Gastroesophageal sphincter (tissue), 3 donors: ENCODE results near the gene SP5.

ENCODE experiments used
- POLR2AphosphoS5 ChIP-seq: sonication (generic); formaldehyde crosslinking; IDR thresholded peaks from one replicate; pipeline ENCODE4 v1.6.1; 2017; ENCODE audit warnings: antibody characterized with exemption
- TF ChIP-seq, protein P1 (sequence below), 4 experiments: fragments of 200-600 bp in 2 of 4; fragments of 450-650 bp in 2 of 4; sonication (generic) in 1 of 4; IDR thresholded peaks; one replicate each; pipeline ENCODE4 v1.5.1; 2017 to 2019; ENCODE audit warnings: antibody characterized with exemption in 4 of 4, mild to moderate bottlenecking in 2 of 4, moderate library complexity in 2 of 4

DNA sequence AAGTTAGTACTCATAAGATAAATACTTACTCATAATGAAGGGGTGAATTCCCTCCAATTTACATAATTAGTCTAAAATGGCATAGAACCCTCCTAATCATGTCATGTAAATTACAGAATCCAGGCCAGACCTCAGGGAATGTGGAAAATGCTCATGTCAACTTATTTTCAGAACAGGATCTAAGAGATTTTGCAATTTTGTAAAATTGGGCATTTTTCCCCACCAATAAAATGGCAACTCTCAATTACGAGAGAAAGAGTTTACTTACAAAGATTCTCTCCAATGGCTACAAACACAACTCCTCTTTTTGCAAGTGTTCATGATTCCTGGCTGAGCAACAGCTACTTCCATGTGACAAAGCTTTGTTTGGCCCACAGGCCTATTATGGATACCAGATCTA, 33.8 kb upstream of the SP5 start:
- TF ChIP-seq, protein P1, sequence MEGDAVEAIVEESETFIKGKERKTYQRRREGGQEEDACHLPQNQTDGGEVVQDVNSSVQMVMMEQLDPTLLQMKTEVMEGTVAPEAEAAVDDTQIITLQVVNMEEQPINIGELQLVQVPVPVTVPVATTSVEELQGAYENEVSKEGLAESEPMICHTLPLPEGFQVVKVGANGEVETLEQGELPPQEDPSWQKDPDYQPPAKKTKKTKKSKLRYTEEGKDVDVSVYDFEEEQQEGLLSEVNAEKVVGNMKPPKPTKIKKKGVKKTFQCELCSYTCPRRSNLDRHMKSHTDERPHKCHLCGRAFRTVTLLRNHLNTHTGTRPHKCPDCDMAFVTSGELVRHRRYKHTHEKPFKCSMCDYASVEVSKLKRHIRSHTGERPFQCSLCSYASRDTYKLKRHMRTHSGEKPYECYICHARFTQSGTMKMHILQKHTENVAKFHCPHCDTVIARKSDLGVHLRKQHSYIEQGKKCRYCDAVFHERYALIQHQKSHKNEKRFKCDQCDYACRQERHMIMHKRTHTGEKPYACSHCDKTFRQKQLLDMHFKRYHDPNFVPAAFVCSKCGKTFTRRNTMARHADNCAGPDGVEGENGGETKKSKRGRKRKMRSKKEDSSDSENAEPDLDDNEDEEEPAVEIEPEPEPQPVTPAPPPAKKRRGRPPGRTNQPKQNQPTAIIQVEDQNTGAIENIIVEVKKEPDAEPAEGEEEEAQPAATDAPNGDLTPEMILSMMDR (IDR thresholded peaks at IDR 0.05) = no peak
- TF ChIP-seq POLR2AphosphoS5 = no peak
